HTERT RPE-1 (cell line): ENCODE results near the gene RSPO3.

ENCODE experiments used
- in situ Hi-C: fragments of 300-500 bp; cut with MboI; formaldehyde crosslinking; loops from 4 replicates; pipeline ENCODE4 v1.14.3; 2020; ENCODE audit warnings: low sequenced_read_pairs

RSPO3 gene

DNA sequence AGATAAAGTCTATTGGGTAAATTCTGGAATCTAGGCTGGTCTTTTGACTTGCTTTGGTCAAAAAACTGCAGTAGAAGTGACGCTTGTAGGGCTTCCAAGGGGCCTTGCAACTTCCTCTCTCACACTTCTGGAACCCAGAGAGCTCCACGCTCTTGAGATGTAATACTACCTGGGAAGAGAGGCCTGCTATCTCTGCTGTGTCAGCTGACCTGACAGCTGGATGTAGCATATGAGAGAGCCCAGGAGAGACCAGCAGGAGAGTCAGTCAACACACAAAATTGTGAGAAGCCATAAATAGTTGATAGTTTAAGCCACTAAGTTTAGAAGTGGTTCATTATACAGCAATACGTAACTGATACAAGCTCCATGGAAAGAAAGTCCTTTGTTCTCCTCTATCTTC is 7.8 kb upstream of the RSPO3 start:
- in situ Hi-C loops, result no loop called here

DNA sequence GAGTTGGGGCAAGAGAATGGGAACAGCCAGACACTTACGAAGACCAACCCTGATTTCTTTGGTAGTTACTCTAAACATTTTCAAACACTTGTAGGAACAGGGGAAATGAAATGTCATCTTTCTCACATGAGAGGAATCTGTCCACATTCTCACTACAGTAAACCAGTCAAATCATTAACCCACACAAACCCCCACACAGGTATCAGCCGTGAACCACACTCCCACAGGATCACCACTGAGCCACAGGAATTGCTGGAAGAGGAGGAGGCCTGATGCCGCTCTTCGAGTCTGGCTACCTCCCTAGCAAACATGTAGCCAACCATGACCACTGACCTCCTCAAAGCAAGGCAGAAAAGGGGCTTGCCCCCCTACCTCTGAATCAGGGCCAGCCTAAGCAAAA is 6.9 kb upstream of the RSPO3 start:
- in situ Hi-C loops, result no loop called here

DNA sequence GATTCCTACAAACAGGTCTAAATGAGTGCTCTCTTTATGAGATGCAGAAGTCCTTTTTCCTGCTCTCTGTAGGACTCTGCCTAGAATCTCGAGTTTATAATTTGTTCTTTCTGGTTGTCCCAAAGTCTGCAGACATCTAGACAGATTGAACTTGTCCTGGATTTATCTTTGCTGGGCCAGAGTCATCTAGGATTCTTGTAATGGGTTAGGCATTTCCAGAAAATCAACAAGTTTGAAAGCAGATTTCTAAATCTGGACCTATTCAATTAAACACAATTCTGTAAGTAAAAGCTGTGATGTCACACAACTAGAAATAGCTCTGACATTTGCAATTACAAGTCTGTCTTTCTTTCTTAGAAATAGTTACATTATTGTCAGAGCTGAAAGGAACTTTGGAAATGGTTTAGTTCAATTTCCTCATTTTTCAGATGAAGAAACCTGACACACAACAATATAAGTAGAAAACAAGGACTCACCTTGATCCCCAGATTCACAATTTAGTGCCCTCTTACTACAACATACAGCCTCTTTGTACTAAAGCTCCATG is 4.2 kb upstream of the RSPO3 start:
- in situ Hi-C loops, result no loop called here

DNA sequence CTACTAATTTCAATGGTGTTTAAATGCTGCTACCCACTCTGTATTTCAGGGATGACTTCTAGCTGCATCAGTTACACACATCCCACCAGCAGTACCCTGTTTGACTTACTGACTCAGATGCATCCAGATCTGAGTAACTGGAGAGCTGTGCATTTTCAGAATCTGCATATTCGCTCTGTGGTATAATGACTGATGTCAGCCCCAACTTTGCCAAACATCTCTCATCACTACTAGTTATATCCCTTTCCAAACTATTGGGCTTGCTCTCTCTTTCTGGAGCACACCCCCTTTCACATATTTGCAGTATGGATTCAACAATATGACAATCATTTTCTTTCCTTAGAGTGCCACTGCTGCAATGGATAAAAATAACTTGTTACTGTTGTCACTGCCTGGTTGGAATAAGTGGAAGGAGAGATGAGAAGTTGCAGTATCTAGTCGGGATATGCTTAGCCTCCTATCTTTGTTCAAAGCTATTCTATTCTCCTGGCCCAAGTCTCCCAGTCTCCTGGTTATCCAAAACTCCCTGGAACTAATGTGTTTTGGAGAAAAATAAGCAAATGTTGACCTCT is 3.3 kb upstream of the RSPO3 start:
- in situ Hi-C loops, result no loop called here

DNA sequence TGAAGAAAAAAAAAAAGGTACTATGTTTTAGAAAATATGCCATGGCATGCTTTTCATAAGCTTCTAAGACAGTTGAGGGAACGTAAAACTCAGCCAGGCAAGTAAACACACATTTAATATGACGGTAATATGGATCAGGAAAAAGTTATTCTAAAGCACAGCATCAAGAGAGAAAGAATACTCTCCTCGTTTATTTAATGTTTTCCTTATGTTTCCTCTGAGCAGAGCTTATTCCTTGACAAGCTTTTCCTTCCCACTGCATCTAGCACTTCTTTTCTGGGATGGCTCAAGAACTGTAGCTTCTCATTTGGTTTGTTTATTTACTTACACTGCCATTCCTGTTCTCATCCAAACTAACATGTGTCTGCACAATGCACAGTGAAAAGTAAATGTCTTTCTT is 2.7 kb upstream of the RSPO3 start:
- in situ Hi-C loops, result no loop called here

DNA sequence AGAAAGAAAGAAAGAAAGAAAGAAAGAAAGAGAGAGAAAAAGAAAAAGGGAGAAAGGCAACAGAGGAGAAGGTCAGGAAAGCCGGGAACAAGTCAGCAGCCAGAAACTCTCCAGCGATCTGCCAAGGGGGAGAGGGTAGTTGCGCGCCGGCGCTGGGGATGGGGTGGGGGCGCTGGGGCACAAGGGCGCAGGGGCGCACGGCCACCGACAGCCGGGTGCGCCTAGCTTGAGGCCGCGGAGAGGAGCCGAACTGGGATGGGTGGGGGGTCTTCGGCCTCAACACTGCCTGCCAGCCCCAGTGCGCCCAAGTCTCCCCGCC is 533 bp upstream of the RSPO3 start:
- in situ Hi-C loops, result no loop called here

DNA sequence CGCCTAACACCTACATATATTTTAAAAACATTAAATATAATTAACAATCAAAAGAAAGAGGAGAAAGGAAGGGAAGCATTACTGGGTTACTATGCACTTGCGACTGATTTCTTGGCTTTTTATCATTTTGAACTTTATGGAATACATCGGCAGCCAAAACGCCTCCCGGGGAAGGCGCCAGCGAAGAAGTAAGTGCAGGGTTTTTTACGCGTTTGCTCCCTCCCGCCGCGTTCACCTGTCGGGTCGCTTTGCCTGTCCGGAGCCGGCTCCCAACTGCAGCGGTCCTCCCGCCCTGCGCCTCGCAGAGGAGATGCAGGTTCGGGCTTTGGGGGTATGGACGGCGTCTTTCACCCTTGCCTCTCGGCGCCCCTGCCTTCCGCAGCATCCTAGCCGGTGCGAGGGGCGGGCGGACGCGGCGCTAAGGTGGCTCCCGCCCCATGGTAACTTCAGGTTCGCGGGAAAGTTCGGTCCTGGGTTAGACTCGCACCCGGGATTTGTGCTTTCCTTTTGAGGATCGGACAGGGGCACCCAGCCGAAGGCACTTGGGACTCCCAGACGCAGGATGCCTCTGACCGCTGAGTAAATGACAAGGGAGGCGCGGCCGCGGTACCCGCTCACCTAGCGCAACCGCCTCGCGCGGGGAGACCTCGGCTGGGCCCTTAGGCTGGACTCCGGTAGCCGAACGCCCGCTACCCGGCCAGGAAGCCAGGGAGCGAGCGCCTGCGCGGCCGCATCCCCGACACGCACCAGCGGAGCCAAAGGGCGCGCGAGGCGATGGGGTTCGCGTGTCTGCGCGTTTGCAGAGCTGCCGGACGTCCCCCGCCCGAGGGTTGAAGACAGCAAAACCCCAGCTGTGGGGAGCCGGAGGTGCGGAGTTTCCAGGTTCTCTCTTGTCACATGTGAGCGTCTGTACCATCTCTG is 891 bp downstream of the RSPO3 start:
- in situ Hi-C loops, result no loop called here

DNA sequence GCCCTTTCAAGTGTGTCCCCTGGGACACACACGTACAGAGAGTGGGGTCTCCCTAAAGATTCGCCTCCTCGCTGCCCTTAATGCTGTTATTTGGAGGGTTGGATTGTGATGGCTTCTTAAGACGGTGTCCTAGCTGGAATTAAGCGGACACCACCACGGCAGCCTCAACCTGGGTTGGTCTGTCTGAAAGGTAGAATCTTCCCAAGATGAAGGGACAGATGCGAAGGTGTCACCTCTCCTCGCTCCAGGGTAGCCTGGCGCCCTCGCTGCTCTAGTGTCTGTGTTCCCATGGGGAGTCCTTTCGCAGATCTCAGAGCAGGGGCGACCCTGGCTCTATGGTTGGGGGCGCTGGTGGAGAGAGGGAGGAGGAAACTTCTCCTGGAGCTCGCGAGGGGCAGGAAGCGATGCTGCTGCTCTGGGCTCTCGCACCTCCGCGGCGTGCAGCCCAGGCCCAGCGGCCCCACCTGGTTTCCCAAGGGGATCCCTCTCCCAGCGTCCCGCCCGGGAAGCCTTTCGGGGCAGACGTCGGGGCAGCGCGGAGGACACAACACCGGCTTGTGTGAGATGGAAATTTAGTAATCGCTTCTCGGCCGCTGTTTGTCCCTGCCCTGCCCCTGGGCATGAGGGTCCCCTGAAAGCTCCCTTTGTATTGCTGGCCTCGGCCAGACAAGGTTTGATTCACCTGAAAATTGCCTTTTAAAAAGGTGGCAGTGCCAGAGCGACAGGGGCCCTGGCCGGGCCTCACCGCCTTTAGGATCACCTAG is 1.7 kb downstream of the RSPO3 start:
- in situ Hi-C loops, result no loop called here

DNA sequence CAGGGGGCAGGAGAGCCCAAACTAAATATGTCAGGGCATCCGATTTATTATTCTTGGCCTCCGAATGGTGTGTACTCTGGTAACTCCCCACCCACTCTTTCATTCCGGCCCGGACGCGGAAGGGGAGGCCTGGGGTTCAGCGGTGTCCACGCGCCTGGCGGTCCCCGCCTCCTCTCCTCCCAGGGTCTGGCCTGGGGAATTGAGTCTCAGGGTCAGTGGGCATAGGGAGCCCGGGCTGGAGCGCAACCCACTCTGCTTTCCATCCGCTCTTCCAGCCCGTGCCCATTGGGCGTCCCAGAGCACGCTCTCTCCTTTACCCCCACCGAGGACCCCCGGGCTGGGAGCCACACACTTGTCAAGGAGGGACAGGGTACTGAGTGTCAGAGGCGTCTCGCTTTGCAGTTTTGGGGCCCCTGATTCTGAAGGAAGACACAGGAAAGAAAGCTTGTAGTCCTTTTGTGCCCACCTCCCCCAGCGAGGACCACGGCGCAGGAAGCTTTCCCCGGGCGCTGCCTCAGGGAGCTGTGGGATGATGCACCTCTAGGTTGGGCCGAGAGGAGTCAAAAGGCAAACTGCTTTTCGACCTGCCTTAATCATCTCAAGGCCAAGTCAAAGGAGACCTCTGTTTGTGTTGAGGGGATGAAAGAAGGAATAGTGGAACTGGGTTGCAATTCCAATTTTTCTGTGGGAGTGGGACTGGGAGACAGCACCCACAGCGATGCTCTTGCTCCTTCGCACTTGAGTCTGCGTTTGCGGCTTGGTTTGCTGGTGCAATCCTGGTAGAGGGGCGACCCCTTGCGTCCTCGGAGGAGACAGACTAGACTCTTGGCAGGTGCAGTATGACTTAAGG is 2.5 kb downstream of the RSPO3 start:
- in situ Hi-C loops, result no loop called here

DNA sequence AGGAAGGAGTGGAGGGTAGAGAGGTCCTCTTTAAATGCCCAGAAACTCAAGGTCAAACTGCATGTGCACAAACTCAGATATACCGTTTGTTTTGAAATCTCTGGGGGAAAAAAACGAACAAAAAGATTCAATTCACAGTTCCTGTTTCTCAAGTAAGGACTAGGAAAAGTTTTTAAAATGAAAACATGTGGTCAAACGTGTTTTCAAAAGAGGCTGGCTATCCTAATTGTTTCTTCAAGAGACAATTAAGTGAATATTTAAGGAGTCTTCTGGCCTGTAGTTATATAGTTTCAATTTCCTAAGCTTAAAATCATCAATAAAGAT is 3.1 kb downstream of the RSPO3 start:
- in situ Hi-C loops, result no loop called here

DNA sequence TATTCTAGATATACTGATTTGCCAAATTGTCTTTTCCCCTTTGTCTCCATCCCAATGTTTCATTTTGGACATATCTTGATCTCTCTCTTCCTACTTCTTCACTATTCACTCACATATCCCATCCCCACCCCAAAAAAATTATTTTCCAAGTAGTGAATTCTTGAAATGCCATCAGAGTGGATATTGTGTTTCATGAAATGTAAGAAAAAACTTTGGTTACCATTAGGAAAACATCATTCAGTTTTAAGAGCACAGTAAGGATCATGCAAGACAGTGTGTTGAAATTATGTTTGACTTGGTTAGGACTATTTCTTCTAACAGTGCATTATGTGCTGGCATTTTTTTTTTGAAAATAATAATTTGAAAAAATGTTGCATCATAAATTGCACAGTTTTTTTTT is 5.7 kb downstream of the RSPO3 start:
- in situ Hi-C loops, result no loop called here

DNA sequence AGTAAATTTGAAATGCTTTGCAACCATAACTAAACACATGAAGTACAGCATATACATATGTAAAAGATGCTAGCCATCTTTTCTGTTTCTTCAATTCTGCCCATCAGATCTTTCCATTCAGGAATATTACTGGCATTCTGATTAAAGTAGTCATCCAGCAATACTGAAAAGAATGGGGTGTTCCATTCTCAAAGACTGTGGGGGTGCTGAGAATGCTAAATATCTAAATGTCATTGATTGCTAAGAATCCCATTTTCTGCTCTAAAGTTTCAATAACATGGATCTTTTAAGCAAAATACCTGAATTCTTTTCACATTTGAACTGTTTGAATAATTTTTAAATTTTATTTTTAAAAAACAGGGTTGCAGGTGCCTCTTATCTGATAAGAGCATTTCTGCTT is 6.2 kb downstream of the RSPO3 start:
- in situ Hi-C loops, result no loop called here

DNA sequence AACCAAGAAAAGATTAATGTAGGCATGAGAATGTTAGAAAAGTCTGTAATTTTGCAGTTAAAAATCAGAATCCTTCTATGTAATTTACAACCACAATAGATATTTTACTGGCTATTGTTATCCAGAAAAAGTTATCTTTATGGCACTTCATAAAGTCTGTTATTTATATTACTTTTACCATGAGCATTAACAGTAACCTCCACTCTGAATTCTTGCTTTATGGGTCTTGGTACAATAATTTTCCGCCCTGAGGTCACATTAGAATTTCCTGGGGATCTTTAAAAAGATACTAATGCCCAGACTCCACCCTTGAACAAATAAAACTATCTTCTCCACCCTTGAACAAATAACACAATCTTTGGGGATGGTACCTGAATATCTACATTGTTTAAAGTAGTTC is 9.6 kb downstream of the RSPO3 start:
- in situ Hi-C loops, result no loop called here

DNA sequence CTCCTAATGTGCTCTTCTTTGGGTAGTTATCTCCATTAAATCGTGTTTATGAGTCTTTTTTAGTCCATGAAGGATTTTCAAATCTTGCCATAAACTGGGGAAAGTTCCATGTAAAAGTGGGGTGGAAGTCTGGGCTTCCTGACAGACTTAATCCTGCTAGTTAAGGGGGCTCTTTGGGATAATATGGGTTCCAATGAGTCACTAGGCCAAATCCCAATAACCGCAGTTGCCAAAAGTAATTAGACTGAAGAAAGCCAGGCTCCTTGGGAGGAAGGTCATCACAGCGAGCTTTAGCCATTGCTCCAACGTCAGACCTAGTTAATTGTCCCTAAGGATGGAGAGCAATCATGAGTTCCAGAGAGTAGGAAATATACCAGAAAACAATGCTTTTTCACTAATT is 10.8 kb downstream of the RSPO3 start:
- in situ Hi-C loops, result no loop called here

DNA sequence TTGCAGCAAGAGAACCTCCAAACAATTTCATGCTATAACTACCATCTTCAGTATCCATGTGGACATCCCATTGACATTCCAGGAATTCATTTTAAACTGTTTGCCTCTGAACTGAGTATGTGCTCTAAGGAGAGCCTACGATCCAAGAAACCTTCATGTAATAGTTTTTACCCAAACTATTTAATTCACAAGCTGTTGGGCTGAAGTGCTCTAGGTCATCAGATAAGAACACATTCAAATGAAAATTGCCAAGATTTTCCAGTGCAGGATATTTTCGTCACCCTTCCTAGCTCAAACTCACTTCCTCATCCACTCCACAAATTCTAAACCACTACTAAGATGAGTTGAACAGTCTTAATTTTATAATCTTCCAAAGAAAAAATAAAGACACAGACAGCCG is 12.8 kb downstream of the RSPO3 start:
- in situ Hi-C loops, result no loop called here

DNA sequence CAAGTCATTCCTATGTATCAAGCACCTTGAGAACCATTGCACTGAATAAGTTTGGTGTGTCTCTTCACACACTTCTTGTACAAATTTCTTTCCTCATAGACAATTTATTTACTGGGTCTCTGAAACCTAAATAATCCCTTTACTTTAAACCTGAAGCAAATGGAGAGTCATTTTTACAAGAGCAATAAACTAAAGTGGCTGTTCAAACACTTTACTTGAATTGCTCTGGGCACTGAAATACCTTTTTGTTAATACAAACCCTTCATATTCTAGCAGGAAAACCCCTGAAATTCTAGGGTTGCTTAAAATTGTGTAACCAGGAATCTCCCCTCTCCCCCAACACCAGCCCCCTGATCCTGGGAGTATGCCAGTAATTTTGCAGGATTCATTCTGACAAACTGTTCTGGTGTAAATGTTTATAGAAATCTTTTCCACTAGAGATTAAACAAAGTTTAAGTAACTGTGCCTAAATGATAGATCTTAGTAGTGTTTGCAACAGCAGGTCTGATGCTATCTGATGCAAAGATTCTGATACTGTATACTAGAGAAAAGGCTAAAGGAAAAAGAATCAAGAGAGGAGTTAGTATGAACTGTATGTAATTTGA is 13.4 kb downstream of the RSPO3 start:
- in situ Hi-C loops, result no loop called here

DNA sequence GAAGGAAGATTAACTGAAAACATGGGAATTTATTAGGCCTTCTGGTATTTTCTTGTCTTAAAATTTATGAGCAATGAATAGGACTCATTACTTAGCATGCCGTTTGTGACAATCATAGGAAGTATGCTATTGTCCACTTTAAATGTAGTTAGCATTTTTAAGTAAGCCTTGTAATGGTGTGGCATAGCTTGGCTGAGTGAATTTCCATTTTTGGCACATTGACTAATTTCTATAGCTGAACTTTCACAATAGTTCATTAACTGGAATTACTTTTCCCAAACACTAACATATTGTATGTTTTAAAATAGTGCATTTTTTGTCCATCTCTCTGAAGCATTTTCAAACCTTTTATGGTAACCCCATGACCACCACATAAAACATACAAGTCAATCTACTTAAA is 15.7 kb downstream of the RSPO3 start:
- in situ Hi-C loops, result no loop called here

DNA sequence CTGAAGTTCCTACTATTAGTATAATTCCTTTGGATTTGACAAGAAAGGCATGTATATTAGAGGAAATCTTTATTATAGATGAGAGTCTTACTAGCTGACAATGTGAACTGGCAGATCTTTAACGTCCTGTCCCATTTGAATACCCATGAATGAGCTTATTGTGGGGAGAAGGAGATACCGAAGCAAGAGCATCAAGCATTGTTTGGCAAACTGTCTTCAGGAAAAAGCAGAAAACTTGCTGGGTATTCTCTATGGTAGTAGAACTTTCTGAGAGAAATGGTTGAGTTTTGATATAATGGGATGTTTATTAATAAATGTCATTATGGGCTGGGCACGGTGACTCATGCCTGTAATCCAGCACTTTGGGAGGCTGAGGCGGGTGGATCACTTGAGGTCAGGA is 18.3 kb downstream of the RSPO3 start:
- in situ Hi-C loops, result no loop called here

DNA sequence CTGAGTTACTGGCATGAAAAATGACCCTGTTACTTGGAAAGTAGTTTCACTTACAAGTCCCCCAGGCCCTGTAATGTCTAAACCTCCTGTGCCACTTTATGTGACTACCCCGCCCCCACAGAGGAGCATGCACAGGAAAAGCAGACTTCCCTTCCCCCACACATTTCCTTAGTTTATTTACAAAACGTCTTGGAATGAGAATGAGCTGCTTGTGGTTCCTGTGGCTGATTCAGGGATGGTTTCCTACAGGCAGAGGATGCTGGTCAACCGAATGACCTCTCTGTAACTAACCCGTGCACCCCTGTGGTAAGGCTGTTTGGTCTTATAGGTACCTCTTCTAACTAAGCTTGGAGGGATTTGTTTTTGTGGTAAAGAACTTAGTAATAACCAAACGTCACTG is 28.5 kb downstream of the RSPO3 start:
- in situ Hi-C loops, result no loop called here

DNA sequence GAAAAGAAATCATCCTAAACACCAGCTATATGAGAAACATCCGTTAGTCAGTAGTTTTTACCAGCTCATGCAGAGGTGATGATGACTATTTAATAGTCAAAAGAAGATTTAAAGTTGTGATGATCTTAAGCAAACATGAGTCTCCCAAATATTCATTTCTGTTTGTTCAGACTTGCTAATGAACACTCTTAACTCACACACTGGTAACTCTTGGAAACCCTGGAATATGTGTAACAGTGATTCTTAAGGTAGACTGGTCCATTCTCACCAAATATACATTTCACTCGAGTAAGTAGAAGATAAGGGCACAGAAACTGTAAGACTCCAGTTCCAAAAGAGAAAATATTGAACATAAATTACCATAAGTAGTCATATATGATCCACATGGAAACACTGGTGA is 29.1 kb downstream of the RSPO3 start:
- in situ Hi-C loops, result no loop called here

DNA sequence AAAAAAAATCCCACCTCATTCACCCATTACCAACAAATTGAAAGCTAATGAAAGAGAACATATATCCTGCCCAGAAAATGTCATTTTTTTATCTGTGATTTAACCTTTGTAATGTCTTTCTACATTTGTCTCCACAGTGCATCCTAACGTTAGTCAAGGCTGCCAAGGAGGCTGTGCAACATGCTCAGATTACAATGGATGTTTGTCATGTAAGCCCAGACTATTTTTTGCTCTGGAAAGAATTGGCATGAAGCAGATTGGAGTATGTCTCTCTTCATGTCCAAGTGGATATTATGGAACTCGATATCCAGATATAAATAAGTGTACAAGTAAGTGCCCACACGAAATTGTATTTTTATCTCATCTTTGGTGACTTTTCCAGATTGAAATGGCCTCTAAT is 30.0 kb downstream of the RSPO3 start:
- in situ Hi-C loops, result no loop called here
